NCI-H1092 (cell line): Measurements from ENCODE around the gene ARHGAP32.

Source experiments
- DNase-seq: peaks from one replicate; lab custom pipeline; 2025; lab: John Stamatoyannopoulos, UW

ARHGAP32 gene

GRCh38 chr11:129192150-129192549, at the start of gene ARHGAP32:
Gene ARHGAP32, minus strand, starts transcription at chr11:129192325. Its CDS starts 127 bp downstream, at chr11:129192198.
- DNase-seq = no peak

DNA sequence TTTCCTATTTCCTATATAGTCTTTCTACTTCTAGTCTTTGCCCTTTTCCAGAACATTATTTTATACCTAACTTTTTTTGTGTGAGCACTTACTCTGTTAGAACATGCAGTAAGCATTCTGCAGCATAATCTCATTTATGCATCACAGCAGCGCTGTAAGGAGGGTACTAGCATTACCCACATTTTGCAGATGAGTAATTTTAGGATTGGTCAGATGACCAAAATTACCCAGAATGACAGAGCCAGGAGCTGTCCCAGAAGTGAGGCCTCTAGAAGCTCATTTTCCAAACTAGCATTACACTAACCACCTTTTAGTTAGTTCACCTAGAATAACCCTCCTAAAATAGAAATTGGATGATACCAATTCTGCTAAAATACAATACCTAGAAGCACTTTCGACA, 47.1 kb upstream of the ARHGAP32 start:
- no peak for DNase-seq

GRCh38 chr11:129237880-129238638, 45.9 kb upstream of the ARHGAP32 start:
- no peak for DNase-seq

- no peak for DNase-seq
These were observed 45.3 kb upstream of the ARHGAP32 start for GRCh38 chr11:129237456-129237855.

DNA sequence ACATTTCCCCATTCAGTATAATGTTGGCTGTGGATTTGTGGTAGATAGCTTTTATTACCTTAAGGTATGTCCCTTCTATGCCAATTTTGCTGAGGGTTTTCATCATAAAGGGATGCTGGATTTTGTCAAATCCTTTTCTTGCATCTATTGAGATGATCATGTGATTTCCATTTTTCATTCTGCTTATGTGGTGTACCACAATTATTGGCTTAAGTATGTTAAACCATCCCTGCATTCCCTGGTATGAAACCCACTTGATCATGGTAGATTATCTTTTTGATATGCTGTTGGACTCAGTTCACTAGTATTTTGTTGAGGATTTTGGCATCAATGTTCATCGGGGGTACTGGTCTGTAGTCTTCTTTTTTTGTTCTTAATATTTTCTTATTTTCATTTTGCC, 44.7 kb upstream of the ARHGAP32 start:
- DNase-seq = no peak

GRCh38 chr11:129234978-129235377, 42.9 kb upstream of the ARHGAP32 start:
- no peak for DNase-seq

- DNase-seq = no peak
These were observed 37.9 kb upstream of the ARHGAP32 start for GRCh38 chr11:129230006-129230405.

- no peak for DNase-seq
These were observed 34.2 kb upstream of the ARHGAP32 start for GRCh38 chr11:129226207-129226798.

GRCh38 chr11:129225190-129225589, 33.1 kb upstream of the ARHGAP32 start:
- DNase-seq = no peak

DNA sequence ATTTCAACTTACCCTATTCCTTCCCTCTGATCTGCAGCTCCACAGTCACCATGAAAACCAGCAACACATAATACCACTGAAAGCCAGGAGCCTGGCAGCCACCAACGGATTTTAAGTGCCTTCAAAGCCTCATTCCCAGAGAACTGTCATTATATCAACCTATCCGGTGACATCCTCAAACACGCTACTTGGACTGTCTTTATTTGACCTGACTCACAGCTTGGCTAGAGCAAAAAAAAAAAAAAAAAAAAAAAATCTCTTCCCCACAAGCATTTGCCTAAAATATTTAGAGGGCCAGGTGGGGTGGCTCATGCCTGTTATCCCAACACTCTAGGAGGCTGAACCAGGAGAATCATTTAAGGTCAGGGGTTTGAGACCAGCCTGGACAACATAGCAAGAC, 32.4 kb upstream of the ARHGAP32 start:
- no peak for DNase-seq

DNA sequence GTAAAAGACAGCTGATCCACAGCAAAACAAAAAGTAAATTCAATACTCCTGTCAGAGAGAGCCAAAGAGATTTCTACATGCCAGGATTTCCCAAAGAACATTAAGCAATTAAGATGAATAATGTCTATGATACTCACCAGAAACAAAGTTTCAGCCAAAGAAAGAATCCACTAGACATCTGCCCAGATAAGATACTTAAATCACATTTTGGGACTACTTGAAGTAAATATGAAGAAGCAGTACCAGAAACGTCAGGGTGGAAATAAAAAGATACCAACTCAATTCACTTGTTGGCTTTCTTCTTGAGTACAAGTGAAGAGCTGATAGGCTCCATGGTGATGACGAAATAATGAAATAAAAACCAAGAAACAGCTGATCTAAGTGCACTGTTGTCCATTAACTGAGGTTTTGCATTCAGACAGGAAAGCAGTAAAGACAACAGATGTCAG, 31.6 kb upstream of the ARHGAP32 start:
- no peak for DNase-seq

- DNase-seq = no peak
These were observed 31.1 kb upstream of the ARHGAP32 start for GRCh38 chr11:129223260-129223659.

- DNase-seq = no peak
These were observed 30.0 kb upstream of the ARHGAP32 start for GRCh38 chr11:129222158-129222557.

DNA sequence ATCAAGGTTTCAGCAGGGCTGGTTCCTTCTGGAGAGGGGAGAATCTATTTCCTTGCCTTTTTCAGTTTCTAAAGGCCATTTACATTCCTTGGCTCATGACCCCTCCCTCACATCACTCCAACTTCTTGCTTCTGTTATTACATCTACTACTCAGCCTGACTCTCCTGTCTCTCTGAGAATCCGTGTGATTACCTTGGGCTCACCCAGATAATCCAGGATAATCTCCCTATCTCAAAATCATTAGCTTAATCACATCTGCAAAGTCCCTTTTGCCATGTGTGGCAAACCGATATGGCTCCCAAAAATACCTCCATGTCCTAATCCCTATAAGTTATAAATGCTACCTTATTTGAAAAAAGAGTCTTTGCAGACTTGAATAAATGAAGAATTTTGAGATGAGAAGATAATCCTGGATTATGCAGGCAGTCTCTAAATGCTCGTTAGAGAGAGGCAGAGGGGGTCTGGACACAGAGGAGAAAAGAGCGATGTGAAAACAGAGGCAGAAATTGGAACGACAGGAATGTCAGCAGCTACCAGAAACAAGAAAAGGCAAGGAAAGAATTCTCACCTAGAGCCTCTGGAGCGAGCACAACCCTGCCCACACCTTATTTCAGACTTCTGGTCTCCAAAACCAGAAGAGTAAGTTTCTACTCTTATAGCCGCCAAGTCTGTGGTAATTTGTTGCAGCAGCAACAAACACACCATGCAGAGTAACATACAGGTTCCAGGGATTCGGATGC, 23.6 kb upstream of the ARHGAP32 start:
- DNase-seq = no peak

DNA sequence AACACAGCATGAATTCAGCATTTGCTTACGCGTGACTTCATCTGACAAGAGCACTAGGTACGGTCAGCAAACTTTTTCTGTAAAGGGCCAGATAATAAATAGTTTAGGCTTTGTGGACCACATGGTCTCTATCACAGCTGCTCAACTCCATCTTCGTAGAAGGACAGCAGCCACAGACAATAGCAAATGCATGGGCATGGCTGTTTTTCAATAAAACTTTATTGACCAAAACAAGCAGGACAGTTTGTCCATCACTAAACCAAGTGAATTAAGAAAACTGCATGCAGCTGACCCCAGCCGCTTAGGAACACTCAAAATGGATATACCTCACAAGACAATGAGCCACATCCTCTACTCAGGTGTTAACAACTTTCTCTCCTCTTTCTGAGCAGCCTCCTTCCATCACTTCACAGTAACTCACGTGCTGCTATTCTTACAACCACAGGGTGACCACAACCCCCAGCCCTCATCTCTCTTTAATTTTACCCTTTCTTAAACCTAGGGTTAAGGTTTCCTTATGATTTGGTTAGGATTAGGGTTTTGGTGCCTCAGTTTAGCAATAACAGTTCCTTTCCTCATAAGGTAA, 22.7 kb upstream of the ARHGAP32 start:
- no peak for DNase-seq

- no peak for DNase-seq
These were observed 21.1 kb upstream of the ARHGAP32 start for GRCh38 chr11:129213261-129213660.

GRCh38 chr11:129211397-129211796, 19.3 kb upstream of the ARHGAP32 start:
- no peak for DNase-seq

DNA sequence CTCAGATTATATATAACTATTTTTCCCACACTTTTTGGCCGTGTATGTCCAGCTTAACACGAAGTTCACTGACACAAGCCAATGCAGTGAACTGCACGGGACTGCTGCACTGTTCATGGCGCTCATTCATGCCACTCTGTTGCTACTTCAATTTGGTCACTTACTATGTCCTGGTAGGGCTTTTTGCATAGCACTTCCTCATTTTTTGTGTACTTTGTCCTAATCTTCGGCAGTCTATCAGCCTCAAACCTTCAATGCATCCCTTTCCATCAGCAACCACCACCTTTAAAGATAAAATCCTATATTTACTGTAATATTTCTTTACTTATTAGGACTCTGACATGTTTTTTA, 18.7 kb upstream of the ARHGAP32 start:
- DNase-seq = no peak

DNA sequence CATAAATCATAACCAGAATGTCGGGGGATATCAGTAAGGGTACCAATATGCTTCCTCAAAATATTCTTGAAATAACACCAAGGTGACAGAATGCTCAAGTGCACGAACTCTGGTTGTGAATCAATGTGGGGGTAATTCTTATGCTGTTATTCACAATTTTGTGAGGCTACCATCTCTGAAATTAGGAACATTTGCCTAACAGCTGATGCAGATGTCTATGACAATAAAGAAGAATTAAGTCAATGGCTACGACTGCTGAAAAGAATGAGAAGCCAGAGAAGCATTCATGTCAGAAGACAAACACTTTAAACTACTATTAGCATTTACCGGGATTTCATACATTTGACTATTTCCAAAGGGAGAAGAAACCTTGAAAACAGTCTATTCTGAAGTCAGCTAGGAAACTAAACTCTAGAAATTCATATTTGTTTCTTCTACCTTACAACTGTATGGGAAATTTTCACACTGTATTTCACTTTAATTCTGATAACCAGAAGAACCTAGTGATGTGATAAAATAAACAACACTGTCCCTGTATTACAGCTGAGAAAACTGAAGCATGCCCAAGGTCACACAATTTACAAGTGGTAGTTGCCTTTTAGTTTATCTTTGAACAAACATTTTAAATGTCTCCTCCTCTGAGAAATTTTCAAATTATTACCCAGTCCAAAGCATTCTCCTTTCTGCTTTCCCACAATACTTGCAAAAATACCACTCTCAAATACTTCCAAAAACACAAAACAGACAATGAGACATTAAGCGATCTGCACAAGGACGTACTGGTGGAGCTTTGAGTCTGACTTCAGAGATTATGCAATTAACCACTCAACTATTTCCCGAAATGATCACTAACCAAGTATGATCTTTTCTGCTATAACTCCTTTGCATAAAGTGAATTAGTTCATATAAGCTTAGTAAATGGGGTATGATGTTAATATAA, 18.0 kb upstream of the ARHGAP32 start:
- DNase-seq = no peak

DNA sequence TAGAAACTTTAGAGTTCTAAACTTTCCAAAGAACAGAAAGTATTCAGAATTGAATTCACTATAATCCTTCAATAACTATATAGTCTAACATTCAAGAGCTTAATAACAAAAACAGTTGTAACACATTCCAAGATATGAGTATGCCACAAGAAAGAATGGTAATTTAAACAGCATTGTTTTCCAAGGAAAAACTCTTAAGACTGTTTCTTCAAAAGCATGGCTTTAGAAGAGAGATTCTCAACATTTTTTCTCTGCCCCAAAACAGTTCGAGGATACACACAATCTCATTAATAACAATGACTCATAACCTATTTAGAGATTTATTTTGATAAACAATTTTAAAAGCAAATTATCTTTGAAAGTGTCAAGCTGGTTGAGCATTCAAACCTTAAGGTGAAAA, 16.7 kb upstream of the ARHGAP32 start:
- DNase-seq = no peak

- DNase-seq = no peak
These were observed 12.2 kb upstream of the ARHGAP32 start for GRCh38 chr11:129204150-129204838.
